GM11168 (cell line): ENCODE data around the gene PIM3.

Source experiments
- in situ Hi-C: fragments of 300-500 bp; cut with MboI; formaldehyde crosslinking; loops from one replicate; pipeline ENCODE4 v1.12.0; 2022; ENCODE audit warnings: low sequenced_read_pairs; ENCODE audit not compliant: unreplicated experiment

The PIM3 gene

DNA sequence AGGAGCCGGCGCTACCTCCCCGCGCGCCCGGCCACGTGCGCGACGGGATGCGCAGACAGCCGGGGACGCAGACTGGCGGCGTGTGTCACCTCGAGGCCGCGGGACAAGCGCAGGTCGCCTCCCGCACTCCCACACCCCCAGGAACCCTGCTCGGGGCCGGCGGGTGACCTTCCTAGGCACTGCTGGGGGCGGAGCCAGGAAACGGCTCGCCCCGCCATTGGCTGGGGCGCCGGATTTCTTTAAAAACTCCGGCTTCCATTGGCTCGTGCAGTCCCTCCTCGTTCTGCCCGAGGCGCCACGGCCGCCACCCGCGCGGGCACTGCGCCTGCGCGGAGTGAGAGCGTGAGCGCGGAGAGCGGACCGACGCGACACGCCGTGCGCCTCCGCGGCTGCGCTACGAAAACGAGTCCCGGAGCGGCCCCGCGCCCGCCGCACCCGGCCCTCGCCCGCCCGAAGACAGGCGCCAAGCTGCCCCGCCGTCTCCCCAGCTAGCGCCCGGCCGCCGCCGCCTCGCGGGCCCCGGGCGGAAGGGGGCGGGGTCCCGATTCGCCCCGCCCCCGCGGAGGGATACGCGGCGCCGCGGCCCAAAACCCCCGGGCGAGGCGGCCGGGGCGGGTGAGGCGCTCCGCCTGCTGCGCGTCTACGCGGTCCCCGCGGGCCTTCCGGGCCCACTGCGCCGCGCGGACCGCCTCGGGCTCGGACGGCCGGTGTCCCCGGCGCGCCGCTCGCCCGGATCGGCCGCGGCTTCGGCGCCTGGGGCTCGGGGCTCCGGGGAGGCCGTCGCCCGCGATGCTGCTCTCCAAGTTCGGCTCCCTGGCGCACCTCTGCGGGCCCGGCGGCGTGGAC lies at the start of gene PIM3:
Gene PIM3 (plus strand): TSS at position 614 of the 846 bp plus-strand sequence. CDS start 176 bp downstream, at position 790.
- in situ Hi-C loops: no loop called here

DNA sequence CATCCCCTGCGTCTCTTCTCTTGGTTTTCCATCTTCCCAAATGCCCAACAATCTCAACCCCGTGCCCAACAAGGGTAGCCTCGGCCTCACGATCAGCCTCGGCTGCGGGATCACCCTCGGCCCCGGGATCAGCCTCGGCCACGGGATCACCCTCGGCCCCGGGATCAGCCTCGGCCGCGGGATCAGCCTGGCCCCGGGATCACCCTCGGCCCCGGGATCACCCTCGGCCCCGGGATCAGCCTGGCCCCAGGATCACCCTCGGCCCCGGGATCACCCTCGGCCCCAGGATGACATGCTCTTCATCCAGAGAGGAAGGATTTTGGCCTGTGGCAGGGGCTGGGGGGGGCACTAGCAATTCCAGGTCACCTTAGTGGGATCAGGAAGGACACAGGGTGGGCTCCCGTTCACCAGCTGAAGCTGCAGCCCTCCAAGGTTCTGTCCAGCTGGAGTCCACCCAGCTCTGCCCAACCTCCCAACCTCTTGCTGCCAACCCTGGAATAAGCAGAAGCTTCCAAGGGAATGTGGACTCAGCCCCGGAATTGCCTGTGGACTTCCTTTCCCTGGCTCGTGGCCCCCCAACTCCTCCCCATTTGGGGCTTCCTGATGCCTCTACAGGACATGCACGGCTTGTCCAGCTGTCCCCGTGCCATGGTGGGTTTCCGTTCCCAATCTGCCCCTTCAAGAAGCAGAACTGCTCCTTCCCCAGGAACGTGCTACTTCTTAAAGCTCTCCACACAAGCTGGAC lies 48.5 kb upstream of the PIM3 start:
- in situ Hi-C loops: no loop called here

DNA sequence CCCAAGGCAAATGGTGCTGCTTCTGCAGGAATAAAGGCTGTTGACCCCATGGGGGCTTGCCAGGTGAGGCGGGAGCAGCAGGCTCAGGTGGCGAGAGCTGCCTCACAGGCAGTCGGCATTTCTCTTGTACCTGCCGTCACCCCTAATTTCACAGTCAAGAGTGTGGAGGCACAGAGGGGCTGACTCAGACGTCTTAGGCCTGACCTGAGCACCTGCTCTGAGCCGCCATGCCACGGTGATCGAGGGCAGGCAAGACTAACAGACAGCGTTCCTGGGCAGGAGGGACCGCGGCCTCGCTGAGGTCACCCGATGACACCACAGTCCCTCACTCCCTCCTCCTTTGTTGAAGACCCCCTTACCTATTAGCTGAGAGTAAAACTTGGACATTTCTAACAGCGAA lies 47.5 kb upstream of the PIM3 start:
- in situ Hi-C loops: no loop called here

DNA sequence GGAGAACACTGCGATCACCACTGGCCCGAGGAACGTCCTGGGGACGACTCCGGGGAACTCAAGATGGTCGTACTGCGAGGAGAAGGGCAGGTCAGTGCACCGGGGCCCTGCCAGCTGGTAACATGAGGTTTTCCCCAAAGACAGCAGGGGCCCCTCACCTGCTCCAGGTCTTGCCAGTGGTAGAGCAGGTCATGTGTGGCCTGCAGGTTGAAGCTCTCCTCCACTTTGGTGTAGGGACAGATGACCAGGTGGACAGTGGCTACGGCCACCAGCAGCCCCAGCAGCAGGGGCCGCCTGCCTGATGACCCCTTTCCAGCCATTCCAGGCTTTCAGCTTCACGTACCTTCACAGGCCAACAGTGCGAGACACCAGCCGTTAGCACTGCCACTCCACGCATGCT lies 47.1 kb upstream of the PIM3 start:
- in situ Hi-C loops: no loop called here

DNA sequence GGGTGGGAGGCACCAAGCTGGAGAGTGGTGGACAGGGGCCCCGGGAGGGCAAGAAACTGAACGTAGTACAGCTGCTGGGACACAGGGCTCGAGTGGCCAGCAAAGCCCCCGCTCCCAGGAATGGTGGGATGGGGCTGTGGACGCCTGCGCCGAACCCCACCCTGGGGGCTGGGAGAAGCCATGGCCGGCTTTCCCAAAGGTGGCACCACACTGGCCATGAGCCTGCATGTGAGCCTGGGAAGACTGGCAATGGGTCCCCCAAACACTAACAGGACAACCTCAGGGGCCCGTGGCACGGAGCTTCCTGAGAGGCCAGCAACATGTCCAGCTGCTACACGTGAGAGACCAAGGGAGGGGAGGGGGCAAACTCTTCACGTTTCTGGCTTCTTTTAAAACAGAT lies 46.3 kb upstream of the PIM3 start:
- in situ Hi-C loops: no loop called here

DNA sequence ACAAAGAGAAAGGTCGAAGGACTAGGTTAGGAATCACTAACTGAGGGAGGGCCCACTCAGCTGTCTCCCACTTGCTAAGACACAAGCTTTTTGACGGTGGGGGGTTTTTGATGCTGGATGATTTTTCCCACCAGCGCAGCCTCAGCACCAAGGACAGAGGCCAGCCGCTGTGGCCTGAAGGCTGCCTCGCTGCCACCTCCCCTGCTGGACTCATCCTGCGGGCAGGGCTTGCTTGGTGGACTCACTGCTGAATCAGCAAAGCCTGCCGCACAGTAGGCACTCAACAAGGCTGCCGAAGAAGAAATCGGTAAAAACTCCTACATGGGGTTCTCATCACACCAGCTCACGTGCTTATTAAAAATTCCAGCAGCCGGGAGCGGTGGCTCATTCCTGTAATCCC lies 45.0 kb upstream of the PIM3 start:
- in situ Hi-C loops: no loop called here

DNA sequence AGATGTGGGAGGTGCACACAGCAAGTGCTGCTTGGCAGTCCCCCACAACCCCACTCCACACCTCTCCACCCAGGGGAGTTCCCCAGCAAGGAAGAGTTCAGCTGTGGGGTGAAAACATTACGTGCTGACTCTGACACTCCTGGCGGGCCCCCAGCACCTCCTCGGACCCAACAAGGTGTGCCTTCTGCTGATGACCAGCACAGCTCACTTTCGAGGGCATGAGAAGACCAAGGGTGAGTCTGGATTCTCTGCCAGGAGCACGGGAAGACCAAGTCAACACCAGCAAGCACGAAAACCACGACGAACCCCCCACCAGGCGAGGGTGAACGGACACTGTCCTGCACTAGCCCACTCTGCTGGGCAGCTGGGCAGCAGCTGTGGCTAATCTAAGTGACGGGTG lies 43.7 kb upstream of the PIM3 start:
- in situ Hi-C loops: no loop called here

DNA sequence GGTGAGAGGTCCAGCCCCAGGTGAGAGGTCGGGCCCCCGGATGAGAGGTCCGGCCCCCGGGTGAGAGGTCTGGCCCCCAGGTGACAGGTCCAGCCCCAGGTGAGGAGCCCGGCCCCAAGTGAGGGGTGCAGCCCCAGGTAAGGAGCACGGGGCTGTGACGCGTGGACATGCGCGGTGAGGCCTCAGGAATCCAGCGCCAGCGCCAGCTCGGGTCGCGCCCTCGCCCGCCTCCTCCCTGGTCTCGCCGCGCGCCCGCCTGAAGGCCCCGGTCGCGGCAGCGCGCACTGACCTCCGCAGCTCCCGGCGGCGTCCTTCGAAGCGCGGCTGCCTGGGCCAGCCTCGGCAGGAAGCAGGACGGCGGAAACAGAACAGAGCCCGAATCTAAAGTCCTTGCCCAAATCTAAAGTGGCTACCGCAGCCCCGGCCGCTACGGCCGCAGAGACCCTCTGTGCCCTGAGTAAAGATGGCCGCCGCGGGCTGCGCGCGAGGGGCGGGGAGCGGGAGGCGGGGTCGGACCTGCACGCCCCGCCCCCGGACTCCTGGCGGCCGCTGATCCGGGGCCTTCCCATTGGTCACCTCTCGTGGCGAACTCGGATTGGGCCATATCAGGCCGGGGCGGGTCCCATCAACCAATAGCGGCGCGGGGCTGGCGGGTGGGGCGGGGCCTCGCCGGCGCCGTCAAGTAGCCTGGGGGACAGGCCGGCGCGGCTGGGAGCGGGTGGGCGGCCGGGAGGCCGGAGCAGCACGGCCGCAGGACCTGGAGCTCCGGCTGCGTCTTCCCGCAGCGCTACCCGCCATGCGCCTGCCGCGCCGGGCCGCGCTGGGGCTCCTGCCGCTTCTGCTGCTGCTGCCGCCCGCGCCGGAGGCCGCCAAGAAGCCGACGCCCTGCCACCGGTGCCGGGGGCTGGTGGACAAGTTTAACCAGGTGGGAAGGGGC lies 42.3 kb upstream of the PIM3 start, which contains the start of the genes ALG12 and CRELD2:
Gene ALG12 (minus strand): TSS at position 465 of the 937 bp plus-strand sequence. CDS start 4,673 bp downstream, outside the sequence.
Gene CRELD2 (plus strand): TSS at position 661 of the 937 bp plus-strand sequence. CDS start 136 bp downstream, at position 797.
- in situ Hi-C loops: no loop called here

DNA sequence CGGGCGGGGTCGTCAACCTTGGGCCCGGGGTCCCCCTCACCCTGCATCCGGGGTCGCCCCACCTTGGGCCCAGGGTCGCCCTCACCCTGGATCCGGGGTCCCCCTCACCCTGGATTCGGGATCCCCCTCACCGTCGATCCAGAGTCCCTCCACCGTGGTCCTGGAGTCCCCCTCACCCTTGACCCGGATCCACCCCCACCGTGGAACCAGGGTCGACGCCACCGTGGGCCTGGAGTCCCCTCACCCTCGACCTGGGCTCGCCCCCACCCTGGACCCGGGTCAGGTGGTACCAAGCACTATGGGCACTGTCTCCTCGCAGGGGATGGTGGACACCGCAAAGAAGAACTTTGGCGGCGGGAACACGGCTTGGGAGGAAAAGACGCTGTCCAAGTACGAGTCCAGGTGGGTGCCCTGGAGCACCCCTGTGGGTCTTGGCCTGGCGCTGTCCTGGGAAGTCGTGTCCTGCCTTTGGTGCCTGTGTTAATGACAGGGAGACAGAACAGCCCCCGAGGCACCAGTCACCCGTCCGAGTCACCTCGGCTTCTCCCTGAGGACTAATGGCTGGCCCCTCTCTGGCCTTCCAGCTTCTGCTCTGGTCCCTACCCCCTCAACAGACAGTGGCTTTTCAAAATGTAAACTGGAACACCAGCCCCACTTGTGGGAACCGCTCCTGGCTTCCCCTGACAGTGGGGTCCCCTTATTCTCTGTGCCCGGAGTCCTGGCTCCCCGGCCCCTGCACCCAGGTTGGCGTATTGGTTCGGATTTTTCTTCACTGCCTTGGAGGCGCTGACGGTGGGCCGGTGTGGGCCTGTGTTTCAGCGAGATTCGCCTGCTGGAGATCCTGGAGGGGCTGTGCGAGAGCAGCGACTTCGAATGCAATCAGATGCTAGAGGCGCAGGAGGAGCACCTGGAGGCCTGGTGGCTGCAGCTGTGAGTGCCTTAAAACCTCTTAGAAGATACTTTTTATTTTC lies 41.4 kb upstream of the PIM3 start:
- in situ Hi-C loops: no loop called here

DNA sequence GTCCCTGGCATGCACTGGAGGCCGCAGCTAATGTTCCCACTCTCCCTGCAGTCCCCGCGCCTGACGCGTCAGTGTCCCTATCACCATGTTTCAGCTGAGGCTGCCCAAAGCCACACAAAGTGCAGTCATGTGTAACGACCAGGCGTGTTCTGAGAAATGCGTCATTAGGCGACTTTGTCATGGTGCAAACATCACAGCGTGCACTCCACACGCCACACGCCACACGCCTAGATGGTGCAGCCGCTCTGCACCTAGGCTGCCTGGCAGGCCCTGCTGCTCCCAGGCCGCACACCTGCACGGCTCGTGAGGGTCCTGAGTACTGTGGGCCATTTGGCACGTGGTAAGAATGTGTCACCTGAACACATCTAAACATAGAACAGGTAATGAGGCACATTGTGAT lies 39.7 kb upstream of the PIM3 start:
- in situ Hi-C loops: no loop called here

DNA sequence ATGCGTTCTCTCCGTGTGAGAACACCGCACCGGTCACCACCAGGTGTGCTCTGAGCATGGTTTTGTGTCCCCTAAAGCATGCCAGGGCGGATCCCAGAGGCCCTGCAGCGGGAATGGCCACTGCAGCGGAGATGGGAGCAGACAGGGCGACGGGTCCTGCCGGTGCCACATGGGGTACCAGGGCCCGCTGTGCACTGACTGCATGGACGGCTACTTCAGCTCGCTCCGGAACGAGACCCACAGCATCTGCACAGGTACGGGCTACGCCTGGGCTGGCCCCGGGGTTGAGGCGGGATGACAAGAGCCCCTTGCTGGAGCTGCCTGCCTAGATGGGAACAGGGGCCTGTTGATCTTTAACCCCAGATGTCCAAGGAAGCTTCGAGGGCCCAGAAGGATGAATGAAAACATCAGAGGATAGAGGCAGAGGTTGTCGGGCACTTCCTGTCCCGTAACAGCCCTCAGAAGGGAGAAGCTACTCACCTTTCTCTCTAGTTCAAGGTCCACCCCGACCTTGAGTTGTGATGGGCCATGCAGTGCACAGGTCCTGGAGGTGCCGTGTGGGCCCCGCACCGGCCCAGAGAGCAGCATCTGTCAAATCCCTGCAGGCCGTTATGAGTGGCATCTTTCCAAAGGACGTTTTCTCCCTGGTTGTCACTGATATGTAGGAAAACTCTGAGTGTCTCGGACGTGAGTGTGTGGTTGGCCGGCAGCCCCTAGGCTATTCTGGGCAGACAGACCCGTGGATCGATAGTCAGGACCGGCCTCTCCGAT lies 38.9 kb upstream of the PIM3 start:
- in situ Hi-C loops: no loop called here

DNA sequence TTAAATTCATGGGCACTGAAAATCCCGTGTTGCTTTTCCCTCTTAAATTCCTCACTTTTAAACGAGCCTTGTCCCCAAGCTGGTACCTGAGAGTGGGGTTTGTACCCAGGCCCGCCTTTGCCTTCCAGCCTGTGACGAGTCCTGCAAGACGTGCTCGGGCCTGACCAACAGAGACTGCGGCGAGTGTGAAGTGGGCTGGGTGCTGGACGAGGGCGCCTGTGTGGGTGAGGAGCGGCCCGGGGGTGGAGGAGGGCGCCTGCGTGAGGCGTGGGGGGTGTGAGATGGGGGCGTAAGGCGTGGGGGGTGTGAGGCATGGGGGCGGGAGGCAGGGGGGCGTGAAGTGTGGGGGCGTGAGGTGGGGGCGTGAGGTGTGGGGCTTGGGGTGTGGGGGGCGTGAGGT lies 38.1 kb upstream of the PIM3 start:
- in situ Hi-C loops: no loop called here

DNA sequence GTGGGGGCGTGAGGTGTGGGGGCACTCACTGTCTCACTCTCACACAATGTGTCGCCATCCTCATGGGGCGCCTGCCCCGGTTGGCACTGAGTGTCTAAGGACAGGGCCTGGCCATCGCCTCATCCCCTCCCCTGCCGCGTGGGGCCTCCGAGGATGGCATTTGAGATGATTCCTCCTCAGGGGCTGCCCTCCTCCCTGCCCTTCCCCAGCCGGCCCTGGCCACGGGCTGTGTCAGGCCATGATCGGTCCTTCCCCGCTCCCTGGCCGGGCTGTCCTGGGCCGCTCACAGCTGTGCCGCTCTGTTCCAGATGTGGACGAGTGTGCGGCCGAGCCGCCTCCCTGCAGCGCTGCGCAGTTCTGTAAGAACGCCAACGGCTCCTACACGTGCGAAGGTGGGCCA lies 37.6 kb upstream of the PIM3 start:
- in situ Hi-C loops: no loop called here

DNA sequence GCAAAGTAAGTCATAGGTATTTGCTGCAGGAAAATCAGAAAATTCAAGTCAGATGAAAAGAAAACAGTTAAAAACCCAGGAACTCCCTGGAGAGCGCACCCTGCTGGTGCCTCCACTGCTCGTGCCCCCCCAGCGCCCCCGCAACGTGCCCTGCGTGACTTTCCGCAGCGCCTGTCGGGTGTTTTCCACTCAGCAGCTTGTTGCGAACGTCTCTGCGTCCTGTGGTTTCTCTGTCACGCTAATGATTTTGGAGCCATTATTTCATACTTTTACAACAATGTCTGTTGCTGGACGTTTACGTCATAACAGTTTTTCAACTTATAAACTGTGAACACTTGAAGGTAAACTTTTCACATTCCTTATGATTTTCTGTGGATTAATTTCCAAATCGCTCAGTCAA lies 37.1 kb upstream of the PIM3 start:
- in situ Hi-C loops: no loop called here

DNA sequence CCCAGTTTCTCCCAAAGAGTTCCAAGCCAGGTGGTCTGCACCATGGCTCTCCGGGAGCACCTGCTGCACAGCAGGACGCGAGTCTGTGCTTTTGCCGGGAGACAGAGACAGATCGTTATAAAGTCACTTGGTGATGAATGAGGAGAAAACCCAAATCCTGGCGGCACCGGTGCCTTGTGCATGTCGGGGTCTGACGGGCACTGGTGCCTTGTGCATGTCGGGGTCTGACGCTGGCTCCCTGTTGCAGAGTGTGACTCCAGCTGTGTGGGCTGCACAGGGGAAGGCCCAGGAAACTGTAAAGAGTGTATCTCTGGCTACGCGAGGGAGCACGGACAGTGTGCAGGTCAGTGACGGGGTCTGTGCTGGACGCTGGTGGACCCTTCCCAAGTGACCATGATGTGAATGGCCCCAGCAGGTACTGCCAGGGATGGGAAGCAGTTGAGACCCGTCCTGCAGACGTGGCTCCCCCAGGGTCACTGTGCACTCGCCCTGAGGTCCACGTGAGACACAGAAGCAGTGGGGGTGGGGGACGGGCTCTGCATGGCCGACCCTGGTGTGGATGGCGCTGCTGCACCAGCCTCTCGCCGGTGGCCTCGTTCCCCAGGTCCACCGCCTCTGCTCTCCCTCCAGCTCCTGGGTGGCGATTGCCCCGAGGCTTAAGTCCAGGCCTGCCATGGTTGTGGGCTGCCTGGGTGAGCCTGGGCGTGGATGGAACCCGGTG lies 36.3 kb upstream of the PIM3 start:
- in situ Hi-C loops: no loop called here

DNA sequence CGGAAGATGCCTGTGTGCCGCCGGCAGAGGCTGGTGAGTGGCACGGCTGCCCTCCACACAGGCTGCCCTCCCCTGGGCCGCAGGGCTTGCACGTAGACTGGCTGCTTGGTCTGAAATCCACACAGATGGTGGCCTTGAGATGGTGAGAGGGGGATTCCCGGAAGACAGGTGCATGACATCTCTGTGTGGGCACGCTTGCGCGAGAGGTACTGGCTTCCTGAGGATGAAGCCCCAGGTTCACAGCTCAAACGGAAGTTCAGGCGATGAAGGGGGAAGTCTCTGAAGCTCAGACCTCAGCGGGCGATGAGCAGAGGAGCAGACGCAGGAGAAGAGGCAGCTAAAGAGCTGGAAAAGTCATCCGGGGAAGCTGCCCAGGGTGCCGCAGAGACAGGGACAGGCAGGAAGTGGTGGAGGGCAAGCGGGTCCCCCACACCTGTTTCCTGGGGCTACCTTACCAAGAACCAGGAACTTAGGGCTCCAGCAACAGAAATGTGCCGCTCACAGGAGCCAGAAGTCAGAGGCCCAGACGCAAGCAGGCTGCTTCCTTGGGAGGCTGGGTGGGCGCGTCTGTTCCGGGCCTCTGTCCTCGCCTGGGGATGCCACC lies 34.9 kb upstream of the PIM3 start:
- in situ Hi-C loops: no loop called here

DNA sequence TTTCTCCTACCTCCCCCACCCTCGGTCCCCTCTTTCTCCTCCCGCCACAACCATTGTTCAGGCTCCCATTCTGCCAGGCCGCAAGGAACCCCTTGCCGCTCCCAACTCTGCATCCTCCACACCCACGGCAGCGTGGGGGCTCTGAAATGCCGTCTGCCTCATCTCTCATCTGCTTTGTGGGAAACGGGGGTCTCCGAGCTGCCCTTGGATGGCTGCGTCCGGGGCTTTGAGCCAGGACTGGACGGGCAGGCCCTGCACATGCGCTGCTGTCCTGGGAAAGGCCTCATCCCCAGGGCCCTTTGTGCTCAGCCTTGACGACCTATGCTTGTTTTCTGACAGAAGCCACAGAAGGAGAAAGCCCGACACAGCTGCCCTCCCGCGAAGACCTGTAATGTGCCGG lies 33.7 kb upstream of the PIM3 start:
- in situ Hi-C loops: no loop called here
